GM12878 (cell line): ENCODE results near the gene TMEM244. TPM values are rescaled to one million over a fixed set of nuclear protein-coding genes. Genes with fewer than 3 reads are reported as not detected.

ENCODE experiments used
- ATAC-seq: fragments of 200-7000 bp; cut with Tn5 transposase; 3 replicates; pipeline ENCODE4 v1.9.1; 2020; ENCODE audit warnings: mild to moderate bottlenecking, moderate library complexity
- BruUV-seq: library from RNA; stranded (reverse); fragments of 400-500 nt; replicated peaks from 2 replicates; lab custom pipeline; 2021; lab: Mats Ljungman, UMichigan
- CTCF ChIA-PET: fragments of 300-600 bp; sonication (Branson Sonifier 250); formaldehyde crosslinking; extraction: SDS; loops from one replicate; lab custom pipeline; 2021; ENCODE audit warnings: inconsistent platforms; lab: Yijun Ruan, JAX
- POLR2A ChIA-PET: fragments of 350-600 bp; formaldehyde crosslinking; extraction: SDS; loops from one replicate; lab custom pipeline; 2021; ENCODE audit warnings: inconsistent platforms; lab: Charles Lee
- RAD21 ChIA-PET: fragments of 300-600 bp; sonication (Branson Sonifier 250); formaldehyde crosslinking; loops from one replicate; lab custom pipeline; 2023; ENCODE audit warnings: antibody characterized with exemption; ENCODE audit not compliant: unreplicated experiment; lab: Charles Lee
- SMC1A ChIA-PET: fragments of 300-600 bp; sonication (Branson Sonifier 250); formaldehyde crosslinking; loops from one replicate; lab custom pipeline; 2023; ENCODE audit not compliant: unreplicated experiment, uncharacterized antibody; lab: Charles Lee
- DNase-seq: peaks from one replicate; pipeline ENCODE4 v3.0.0-alpha.2; 2011; ENCODE audit warnings: low read depth, low spot score
- FAIRE-seq: peaks from 3 replicates; lab custom pipeline; 2011; peaks lifted over from hg19 to GRCh38; lab: Jason Lieb, UNC
- H2AFZ ChIP-seq: 2 replicates; pipeline ENCODE4 v1.6.0; 2011; ENCODE audit warnings: low read depth, low read length, control low read depth; ENCODE audit not compliant: control insufficient read depth
- H3K27ac ChIP-seq: 2 replicates; pipeline ENCODE4 v1.5.1; 2011; ENCODE audit warnings: control low read depth; ENCODE audit not compliant: control insufficient read depth, insufficient read depth
- H3K27me3 ChIP-seq, 2 experiments: replicated peaks in 1 of 2; 2 replicates each; pipeline versions ENCODE4 v1.6.0 to v1.6.1; 2011; ENCODE audit warnings: low read length in 1 of 2; ENCODE audit not compliant: control insufficient read depth in 2 of 2, insufficient read depth in 2 of 2
- H3K36me3 ChIP-seq, 2 experiments: 2 replicates each; pipeline ENCODE4 v1.5.1; 2011; ENCODE audit warnings: low read length in 1 of 2; ENCODE audit not compliant: control insufficient read depth in 2 of 2, insufficient read depth in 2 of 2
- H3K4me1 ChIP-seq: 2 replicates; pipeline ENCODE4 v1.6.1; 2011; ENCODE audit warnings: mild to moderate bottlenecking, low read length, moderate library complexity, mixed read lengths; ENCODE audit not compliant: control insufficient read depth, insufficient read depth
- H3K4me2 ChIP-seq: 2 replicates; pipeline ENCODE4 v1.6.0; 2011; ENCODE audit warnings: control low read depth; ENCODE audit not compliant: control insufficient read depth, insufficient read depth
- H3K4me3 ChIP-seq: fragments of 200-600 bp; sonication (generic); 2 replicates; pipeline ENCODE4 v1.5.1; 2016
- H3K79me2 ChIP-seq: 2 replicates; pipeline ENCODE4 v1.6.0; 2011; ENCODE audit warnings: low read length; ENCODE audit not compliant: control insufficient read depth, insufficient read depth
- H3K9ac ChIP-seq: 2 replicates; pipeline ENCODE4 v1.8.0; 2011; ENCODE audit warnings: low read length, control low read depth, mixed read lengths; ENCODE audit not compliant: control insufficient read depth, insufficient read depth
- H3K9me3 ChIP-seq: replicated peaks from 3 replicates; pipeline ENCODE4 v1.5.1; 2011; ENCODE audit warnings: mild to moderate bottlenecking, low read length; ENCODE audit not compliant: control insufficient read depth, insufficient read depth
- H4K20me1 ChIP-seq: 2 replicates; pipeline ENCODE4 v1.6.0; 2011; ENCODE audit not compliant: control insufficient read depth, insufficient read depth
- CEBPZ ChIP-seq: fragments of 150-350 bp; IDR thresholded peaks from 2 replicates; pipeline ENCODE4 v1.6.1; 2016; ENCODE audit warnings: low read depth, low read length
- CUX1 ChIP-seq: IDR thresholded peaks from 2 replicates; pipeline ENCODE4 v1.6.1; 2012; ENCODE audit warnings: improper control_type of control experiment, low read depth, low read length; ENCODE audit not compliant: insufficient replicate concordance
- IKZF1 ChIP-seq: fragments of 450-650 bp; conservative IDR thresholded peaks from 2 replicates; pipeline ENCODE4 v1.6.1; 2017; ENCODE audit warnings: antibody characterized with exemption, mild to moderate bottlenecking
- KAT2A ChIP-seq: conservative IDR thresholded peaks from 2 replicates; pipeline ENCODE4 v1.6.1; 2011; ENCODE audit warnings: low read depth, low read length; ENCODE audit not compliant: control insufficient read depth
- PML ChIP-seq: IDR thresholded peaks from 2 replicates; pipeline ENCODE4 v1.6.1; 2012; ENCODE audit warnings: low read length, inconsistent platforms
- RB1 ChIP-seq: fragments of 450-650 bp; formaldehyde crosslinking; IDR thresholded peaks from 2 replicates; pipeline ENCODE4 v1.6.1; 2017; ENCODE audit warnings: mild to moderate bottlenecking, borderline replicate concordance
- TCF12 ChIP-seq: IDR thresholded peaks from 2 replicates; pipeline ENCODE4 v1.6.1; 2011; ENCODE audit warnings: low read depth, mild to moderate bottlenecking, low read length
- WGBS: methylation state at CpG from one replicate; pipeline ENCODE4 v1.1.6; 2016; ENCODE audit warnings: low lambda C conversion rate; ENCODE audit not compliant: insufficient replicate concordance, insufficient coverage; ENCODE audit errors: missing lambda C conversion rate; 5-methylcytosine and 5-hydroxymethylcytosine counted together
- in situ Hi-C: fragments of 300-500 bp; cut with MboI; formaldehyde crosslinking; loops from 9 replicates; pipeline ENCODE4 v1.14.3; 2018; ENCODE audit warnings: mixed read lengths
- intact Hi-C: fragments of 100-400 bp; cut with micrococcal nuclease; formaldehyde crosslinking; loops from one replicate; pipeline ENCODE4 v1.14.2; 2022; ENCODE audit not compliant: unreplicated experiment
- polyA plus RNA-seq, 11 experiments: library from polyadenylated mRNA; depleted of rRNA in 4 of 11; unstranded in 6 of 11; stranded (reverse) in 5 of 11; fragments of >200 nt; fragmentation: Nextera tagmentation in 4 of 11; fragmentation: Illumina TruSeq in 1 of 11; extraction: Ambion mirVana in 4 of 11; extraction: Trizol in 1 of 11; gene quantifications; 1 replicate in 1 of 11; 2 replicates in 10 of 11; pipeline versions ENCODE4 v1.2.1 to v1.2.3, GENCODE V29; 2011 to 2016; ENCODE audit warnings: inconsistent platforms in 2 of 11, missing spikeins in 2 of 11, low read depth in 1 of 11
- total RNA-seq, 4 experiments: library from RNA; depleted of rRNA in 3 of 4; stranded (reverse); fragments of >200 nt in 3 of 4; fragmentation: Illumina TruSeq in 1 of 4; extraction: Trizol in 1 of 4; gene quantifications; 2 replicates each; pipeline versions ENCODE4 v1.2.1 to v1.2.3, GENCODE V29; 2013 to 2021

The TMEM244 gene
- total and polyA plus RNA-seq, 10 of the 15 experiments (the other 5 are each of a cell fraction or from before 2014, with no cell fraction given), result 0.14 TPM; not detected in 9

- SMC1A ChIA-PET, result interaction anchor here (1.2 to 3.5 kb wide), 15 partner anchors 8 to 147 kb away, joined by 3 to 19 read pairs (median 6); partner anchors contain the start of gene TMEM244
- no TSS peak for BruUV-seq
- Histone ChIP-seq H3K36me3 (no peaks in the 10 kb centered on the region), H3K79me2 (no peaks in the 10 kb centered on the region), H3K4me2 (no peak overlapping the region), H3K4me3 (no peak overlapping the region), H3K27ac (peak overlapping the region; percentile 38; the same call in 1 of the 2 replicates), H2AFZ (no peak overlapping the region; the same call in 1 of the 2 replicates), H3K27me3 (no peaks in the 10 kb centered on the region), H3K9me3 (no peaks in the 10 kb centered on the region; the same call in 2 of the 3 replicates), H3K9ac (no peak overlapping the region), H4K20me1 (no peaks in the 10 kb centered on the region), H3K4me1 (peaks cover 9% of the 10 kb centered on the region; the same call in 1 of the 2 replicates)
- peak; percentile 77 for ATAC-seq
- TF ChIP-seq KAT2A, result no peak
- TF ChIP-seq TCF12, result no peak
- no peak for TF ChIP-seq IKZF1
- TF ChIP-seq PML, result no peak
- no peak for TF ChIP-seq RB1
- CTCF ChIA-PET, result interaction anchor here (0.6 to 2.2 kb wide), 8 partner anchors 12 to 277 kb away, joined by 3 to 9 read pairs (median 4); no protein-coding TSS in a partner anchor
- in situ Hi-C loops (no loop called here), intact Hi-C loops (no loop called here)
- peak; percentile 54 for FAIRE-seq
- DNase-seq, result no peak
- POLR2A ChIA-PET, result interaction anchor here (0.6 to 1.3 kb wide), 4 partner anchors 12 to 192 kb away, joined by 3 to 5 read pairs (median 4); partner anchors contain the start of gene TMEM244
- RAD21 ChIA-PET, result interaction anchor here (0.8 to 2.7 kb wide), 8 partner anchors 9 to 384 kb away, joined by 3 to 14 read pairs (median 4); partner anchors contain the start of gene TMEM244
Observed at GRCh38 chr6:129874837-129875236, 13.7 kb upstream of the TMEM244 start.

GRCh38 chr6:129872586-129872985, 11.5 kb upstream of the TMEM244 start:
- Histone ChIP-seq H3K4me2 (no peak overlapping the region), H2AFZ (no peak overlapping the region), H3K4me1 (peaks cover 9% of the 10 kb centered on the region; the same call in 1 of the 2 replicates), H3K4me3 (no peak overlapping the region), H3K79me2 (no peaks in the 10 kb centered on the region), H4K20me1 (no peaks in the 10 kb centered on the region), H3K9ac (no peak overlapping the region), H3K27me3 (no peaks in the 10 kb centered on the region), H3K9me3 (no peaks in the 10 kb centered on the region; the same call in 2 of the 3 replicates), H3K27ac (no peak overlapping the region), H3K36me3 (no peaks in the 10 kb centered on the region)
- BruUV-seq, result no TSS peak
- ChIA-PET SMC1A (interaction anchor here (0.6 to 3.5 kb wide), 5 partner anchors 11 to 163 kb away, joined by 3 to 19 read pairs (median 4); partner anchors contain the start of gene ARHGAP18), RAD21 (interaction anchor here (0.8 kb wide), 1 partner anchor 10 kb away, joined by 3 read pairs; no protein-coding TSS in a partner anchor), POLR2A (interaction anchor here (0.8 kb wide), 1 partner anchor 10 kb away, joined by 3 read pairs; no protein-coding TSS in a partner anchor), CTCF (interaction anchor here (1.1 to 1.4 kb wide), 3 partner anchors 10 to 97 kb away, joined by 3 read pairs; no protein-coding TSS in a partner anchor)
- ATAC-seq (no peak), FAIRE-seq (no peak), DNase-seq (no peak)
- 45% methylated on average over 2 of the region's 2 CpGs for WGBS
- in situ Hi-C loops, result no loop called here
- intact Hi-C loops, result no loop called here
- TF ChIP-seq CUX1 (no peak), CEBPZ (no peak)
